ENCODE results near the gene PAPSS1.
"Not testable (repeated sequence)": the region's sequence is repeated elsewhere in the genome, so short reads cannot be mapped to it uniquely, and the experiment has no call there.

Gene PAPSS1

GRCh38 chr4:107689912-107690587 lies 30.0 kb downstream of the PAPSS1 start:
- DNase-seq (ENCODE audit: low spot score), result no peak

- DNase-seq (ENCODE audit: low spot score), result no peak
Observed at GRCh38 chr4:107688421-107688820, 31.6 kb downstream of the PAPSS1 start.

- DNase-seq (ENCODE audit: low spot score), result no peak
Observed at GRCh38 chr4:107685740-107686139, 34.3 kb downstream of the PAPSS1 start.

- DNase-seq (ENCODE audit: low spot score), result no peak
Observed at GRCh38 chr4:107683873-107684272, 36.2 kb downstream of the PAPSS1 start.

DNA sequence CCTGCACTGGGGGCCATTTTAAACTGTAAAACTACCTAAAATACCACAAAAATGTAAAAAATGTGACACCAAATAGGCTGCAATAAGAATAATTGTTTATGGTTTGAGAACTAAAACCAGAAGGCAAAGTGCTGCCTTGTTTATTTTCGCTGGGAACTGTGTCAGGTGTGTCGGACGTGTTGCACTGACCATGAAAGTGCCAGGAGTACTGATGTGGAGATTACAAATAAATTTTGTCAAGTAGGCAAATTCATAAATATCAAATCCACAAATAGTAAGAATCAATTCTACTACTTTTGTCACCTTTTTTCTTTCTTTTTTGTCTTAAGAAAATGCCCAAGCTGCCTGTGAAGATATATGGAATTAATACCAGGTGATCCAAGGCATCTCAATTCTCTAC lies 37.7 kb downstream of the PAPSS1 start:
- DNase-seq (ENCODE audit: low spot score), result no peak

DNA sequence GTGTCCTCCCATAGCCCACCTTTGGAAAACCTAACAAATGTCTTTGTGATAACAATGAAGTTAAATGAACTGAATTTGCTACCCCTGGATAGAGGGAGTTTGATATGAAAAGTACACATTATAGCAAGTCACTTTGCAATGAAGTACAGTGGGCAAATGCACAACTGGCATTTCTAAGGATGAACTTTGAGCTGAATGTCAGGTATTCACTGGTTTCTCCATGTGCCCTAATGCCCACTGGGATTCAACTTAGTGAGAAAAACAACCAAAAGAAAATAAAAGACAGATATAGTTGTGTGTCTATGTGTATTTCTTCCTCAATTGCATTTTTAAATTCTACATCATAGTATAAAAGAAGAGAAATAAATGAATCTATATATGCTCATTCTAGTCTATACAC lies 51.0 kb downstream of the PAPSS1 start:
- DNase-seq (ENCODE audit: low spot score), result no peak

- DNase-seq (ENCODE audit: low spot score), result no peak
Observed at GRCh38 chr4:107666134-107666533, 53.9 kb downstream of the PAPSS1 start.

- DNase-seq (ENCODE audit: low spot score), result no peak
Observed at GRCh38 chr4:107665001-107665400, 55.0 kb downstream of the PAPSS1 start.

DNA sequence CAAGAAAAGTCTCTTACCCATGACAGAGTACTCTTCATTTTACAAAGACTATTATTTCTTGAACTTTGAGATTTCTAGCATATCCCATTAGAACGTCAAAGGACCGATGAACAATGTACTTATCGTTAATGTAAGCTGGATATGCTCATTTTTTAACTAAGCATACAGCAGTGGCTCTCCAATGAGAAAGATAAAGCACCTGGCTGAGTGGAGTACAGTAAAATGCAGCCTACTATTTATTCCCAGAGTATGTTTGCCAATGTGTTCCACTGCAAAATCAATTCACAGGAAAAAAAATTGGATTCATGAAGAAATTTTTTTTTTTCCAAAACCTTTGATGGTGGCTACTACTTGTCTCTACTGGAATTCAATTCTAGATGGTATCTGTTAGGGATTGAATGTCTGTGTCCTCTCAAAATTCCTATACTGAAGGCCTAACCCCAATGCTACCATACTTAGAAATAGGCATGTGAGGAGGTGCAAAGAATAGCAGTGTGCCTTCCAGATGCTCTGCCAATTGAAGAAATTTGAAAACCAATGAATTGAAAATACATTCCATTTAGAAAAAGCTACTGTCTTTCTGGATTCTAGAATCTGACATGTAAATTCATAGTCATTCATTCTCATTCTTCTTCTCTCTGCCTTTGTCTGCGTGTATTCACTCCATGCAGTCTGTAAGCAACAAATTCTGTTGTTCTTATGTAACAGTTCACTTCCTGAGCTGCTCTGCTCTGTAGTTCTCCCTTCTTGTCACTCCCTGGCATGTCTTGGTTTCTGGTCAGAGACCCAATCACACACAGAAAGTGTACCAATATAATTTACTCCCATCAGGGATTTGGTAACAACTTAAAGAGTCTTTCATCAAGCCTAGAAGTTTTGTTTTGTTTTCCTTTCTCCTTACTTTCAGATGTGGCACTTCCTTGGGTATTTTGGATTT lies 61.4 kb downstream of the PAPSS1 start:
- no peak for DNase-seq (ENCODE audit: low spot score)

GRCh38 chr4:107655289-107655688 lies 64.7 kb downstream of the PAPSS1 start:
- DNase-seq (ENCODE audit: low spot score), result no peak

- no peak for DNase-seq (ENCODE audit: low spot score)
Observed at GRCh38 chr4:107654694-107655093, 65.3 kb downstream of the PAPSS1 start.

DNA sequence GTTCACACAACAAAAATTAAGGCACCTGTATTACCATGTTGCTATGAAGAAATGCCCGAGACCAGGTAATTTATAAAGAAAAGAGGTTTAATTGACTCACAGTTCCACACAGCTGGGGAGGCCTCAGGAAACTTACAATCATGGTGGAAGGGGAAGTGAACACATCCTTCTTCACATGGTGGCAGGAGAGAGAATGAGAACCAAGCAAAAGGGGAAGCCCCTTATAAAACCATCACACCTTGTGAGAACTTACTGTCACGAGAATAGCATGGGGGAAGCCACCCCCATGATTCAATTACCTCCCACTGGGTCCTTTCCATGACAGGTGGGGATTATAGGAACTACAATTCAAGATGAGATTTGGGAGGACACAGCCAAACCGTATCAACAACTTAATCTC lies 68.6 kb downstream of the PAPSS1 start:
- DNase-seq (ENCODE audit: low spot score), result not testable (repeated sequence)

- DNase-seq (ENCODE audit: low spot score), result no peak
Observed at GRCh38 chr4:107650251-107650650, 69.8 kb downstream of the PAPSS1 start.

DNA sequence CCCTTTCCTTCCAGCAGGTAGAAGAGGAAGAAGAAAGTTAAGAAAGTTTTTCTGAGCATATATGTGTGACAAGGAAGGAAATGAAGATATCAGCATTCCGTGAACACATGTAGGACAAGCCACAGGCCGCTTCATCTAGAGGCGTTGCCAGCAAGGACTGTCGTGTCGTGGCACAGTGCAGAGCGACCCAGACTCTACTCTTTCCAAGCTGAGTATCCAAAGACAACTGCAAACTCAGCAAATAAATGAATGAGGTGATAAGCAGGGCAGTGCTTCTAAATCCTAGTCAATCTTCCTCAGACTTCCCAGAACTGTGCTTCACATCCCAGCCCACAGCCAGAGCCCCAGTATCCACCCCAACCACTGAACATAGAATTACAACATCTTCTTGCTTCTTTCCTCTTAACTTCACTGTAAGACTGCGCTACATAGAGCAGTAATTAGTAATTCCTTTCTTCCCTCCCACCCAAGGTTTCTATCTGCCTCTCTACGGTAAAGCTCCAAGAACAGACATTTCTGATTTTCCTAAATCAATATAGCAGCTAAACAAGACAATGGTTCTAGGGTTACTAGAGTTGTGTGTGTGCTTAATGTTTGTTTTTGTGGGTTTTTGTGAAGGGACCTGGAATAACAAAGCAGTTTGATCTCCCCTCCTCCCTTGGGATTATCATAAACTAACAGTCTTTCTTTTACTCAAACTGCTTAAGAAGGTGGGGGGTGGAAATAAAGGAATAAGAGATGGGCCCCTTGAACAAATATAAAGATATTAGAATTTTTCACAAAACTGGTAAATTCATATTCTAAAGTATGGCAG lies 71.6 kb downstream of the PAPSS1 start:
- DNase-seq (ENCODE audit: low spot score), result no peak

- no peak for DNase-seq (ENCODE audit: low spot score)
Observed at GRCh38 chr4:107647591-107647990, 72.4 kb downstream of the PAPSS1 start.

- no peak for DNase-seq (ENCODE audit: low spot score)
Observed at GRCh38 chr4:107645604-107646003, 74.4 kb downstream of the PAPSS1 start.

DNA sequence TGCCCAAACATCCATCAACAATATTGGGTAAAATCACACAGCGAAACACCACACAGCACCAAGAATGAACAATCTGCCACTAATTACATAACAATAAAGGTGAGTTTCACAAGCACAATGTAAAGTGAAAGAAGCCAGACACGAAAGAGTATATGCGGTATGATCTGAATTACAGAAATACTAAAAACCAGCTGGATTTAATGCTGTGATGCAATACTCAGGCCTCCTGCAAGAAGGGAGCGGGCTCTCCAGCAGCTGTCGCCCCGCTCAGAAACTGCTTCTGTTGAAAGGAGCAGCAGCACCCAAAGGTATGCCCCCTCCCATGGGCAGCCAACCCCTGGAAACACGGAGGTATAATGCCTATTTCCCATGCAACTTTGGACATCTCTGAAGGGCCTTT lies 77.0 kb downstream of the PAPSS1 start:
- no peak for DNase-seq (ENCODE audit: low spot score)

DNA sequence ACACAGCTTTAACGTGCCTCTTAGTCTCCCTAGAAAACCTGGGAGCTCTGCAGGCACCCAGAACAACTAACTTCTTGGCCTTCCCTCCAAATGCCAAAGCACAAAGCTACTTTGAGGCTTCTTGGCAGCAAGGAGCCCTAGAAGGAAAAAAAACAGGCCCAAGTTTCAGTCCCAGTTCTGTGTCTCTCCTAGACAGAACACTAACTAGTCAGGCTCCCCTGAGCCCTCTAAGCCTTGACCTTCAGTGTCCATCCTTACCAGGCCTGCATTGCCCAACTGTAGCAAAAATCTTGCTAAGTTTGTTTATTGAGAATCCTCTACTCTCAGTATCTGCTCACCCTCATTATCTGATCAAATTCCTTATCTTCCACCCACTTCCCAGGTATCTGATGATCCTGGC lies 79.2 kb downstream of the PAPSS1 start:
- no peak for DNase-seq (ENCODE audit: low spot score)

DNA sequence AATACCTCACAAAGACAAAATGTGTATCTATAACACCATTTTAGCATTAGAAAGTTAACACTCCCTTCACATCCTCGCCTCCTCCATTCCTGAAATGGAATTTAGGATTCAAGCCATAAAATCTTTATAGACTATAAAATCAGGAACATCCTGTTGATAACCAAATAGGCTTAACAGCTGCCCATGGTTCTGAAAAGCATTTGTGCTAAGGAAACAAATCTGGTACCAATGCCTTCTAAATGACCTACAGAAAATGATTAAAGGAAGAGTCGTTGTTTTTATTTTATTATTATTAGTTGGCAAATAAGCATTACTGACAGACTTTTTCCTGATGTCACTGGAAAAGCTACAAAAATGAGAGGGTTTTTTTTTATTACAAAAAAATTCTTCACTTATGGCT lies 79.8 kb downstream of the PAPSS1 start:
- no peak for DNase-seq (ENCODE audit: low spot score)

DNA sequence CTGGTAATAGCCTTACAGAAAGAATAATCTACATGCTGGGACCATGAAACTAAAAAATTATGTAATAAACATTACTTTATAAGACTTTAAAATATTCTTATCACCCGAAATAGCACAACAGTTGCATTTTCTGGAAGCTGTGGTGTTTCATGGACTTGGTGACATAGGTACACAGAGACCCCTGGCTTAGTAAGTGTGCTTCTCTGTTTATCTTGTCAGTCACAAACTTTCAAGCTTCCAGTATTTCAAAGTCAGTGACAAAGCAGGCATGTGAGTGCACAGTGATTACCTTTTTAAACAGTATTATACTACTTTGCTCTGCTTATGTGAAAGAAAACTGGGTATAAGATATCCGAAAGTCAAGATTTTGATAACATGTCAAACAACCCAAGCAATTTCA lies 84.3 kb downstream of the PAPSS1 start:
- no peak for DNase-seq (ENCODE audit: low spot score)

GRCh38 chr4:107631560-107631959 lies 88.5 kb downstream of the PAPSS1 start:
- DNase-seq (ENCODE audit: low spot score), result no peak

DNA sequence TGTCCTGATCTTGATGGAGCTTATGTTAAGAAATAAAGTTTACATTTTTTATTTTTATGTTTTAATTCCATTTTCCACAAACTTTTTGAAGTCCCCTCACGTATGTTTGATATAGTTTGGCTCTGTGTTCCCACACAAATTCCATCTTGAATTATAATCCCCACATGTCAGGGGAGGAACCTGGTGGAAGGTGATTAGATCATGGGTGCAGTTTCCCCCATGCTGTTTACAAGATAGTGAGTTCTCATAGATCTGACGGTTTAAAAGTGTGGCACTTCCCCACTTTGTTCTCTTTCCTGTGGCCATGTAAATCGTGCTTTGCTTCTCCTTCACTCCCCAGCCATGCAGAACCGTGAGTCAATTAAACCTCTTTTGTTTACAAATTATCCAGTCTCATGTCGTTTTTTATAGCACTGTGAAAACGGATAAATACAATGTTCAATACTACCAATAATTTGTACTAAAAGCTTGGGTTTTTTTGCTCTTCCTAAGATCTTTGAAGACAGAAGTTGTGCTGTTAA lies 89.8 kb downstream of the PAPSS1 start:
- DNase-seq (ENCODE audit: low spot score), result no peak
